ENCODE data around the gene VARS1. TPM values are rescaled to one million over a fixed set of nuclear protein-coding genes. Genes with fewer than 3 reads are reported as not detected.
A peak's percentile ranks its signal among the peaks of the same experiment; 100 is the strongest.
"Not testable (repeated sequence)": the region's sequence is repeated elsewhere in the genome, so short reads cannot be mapped to it uniquely, and the experiment has no call there.

Gene VARS1
- total RNA-seq, 2 experiments from 2014 or later: 85.0 to 100 TPM

GRCh38 chr6:31801031-31801927 is 5.7 kb upstream of the VARS1 start:
- CTCF ChIA-PET: interaction anchor here (1.0 to 1.5 kb wide), 3 partner anchors 10 to 17 kb away, joined by 3 to 4 read pairs (median 4); no protein-coding TSS in a partner anchor
- H3K27ac Mint-ChIP-seq, H3K9me3 Mint-ChIP-seq, DNase-seq, H3K4me3 Mint-ChIP-seq, POLR2A ChIA-PET, H3K27me3 Mint-ChIP-seq: not testable (repeated sequence)
- Mint-ChIP-seq H3K4me1 (peaks cover 53% of the 10 kb centered on the region), H3K36me3 (ENCODE audit: low read depth) (peaks cover 24% of the 10 kb centered on the region)

- DNase-seq: no peak
- peaks cover 40% of the 10 kb centered on the region for H3K4me1 Mint-ChIP-seq
- peaks cover 26% of the 10 kb centered on the region for H3K36me3 Mint-ChIP-seq (ENCODE audit: low read depth)
- no peak overlapping the region for H3K27ac Mint-ChIP-seq
- H3K27me3 Mint-ChIP-seq: no peaks in the 10 kb centered on the region
- ChIA-PET POLR2A (no interaction called here), CTCF (interaction anchor here (1.0 kb wide), 2 partner anchors 12 to 13 kb away, joined by 3 read pairs; no protein-coding TSS in a partner anchor)
- no peaks in the 10 kb centered on the region for H3K9me3 Mint-ChIP-seq
- no peak overlapping the region for H3K4me3 Mint-ChIP-seq
These were observed 4.2 kb upstream of the VARS1 start for GRCh38 chr6:31799781-31800180.

GRCh38 chr6:31797588-31797987 is 2.0 kb upstream of the VARS1 start:
- POLR2A ChIA-PET: interaction anchor here (0.7 kb wide), 1 partner anchor 120 kb away, joined by 6 read pairs; no protein-coding TSS in a partner anchor
- peaks cover 25% of the 10 kb centered on the region for H3K36me3 Mint-ChIP-seq (ENCODE audit: low read depth)
- DNase-seq: peak; percentile 64
- H3K27me3 Mint-ChIP-seq: no peaks in the 10 kb centered on the region
- CTCF ChIA-PET: interaction anchor here (0.6 to 2.9 kb wide), 3 partner anchors 10 to 53 kb away, joined by 3 to 29 read pairs (median 3); partner anchors contain the start of gene LSM2
- H3K4me3 Mint-ChIP-seq: peak overlapping the region; percentile 62
- H3K27ac Mint-ChIP-seq: peak overlapping the region; percentile 94
- peaks cover 46% of the 10 kb centered on the region for H3K4me1 Mint-ChIP-seq
- no peaks in the 10 kb centered on the region for H3K9me3 Mint-ChIP-seq

- peaks cover 20% of the 10 kb centered on the region for H3K36me3 Mint-ChIP-seq (ENCODE audit: low read depth)
- CTCF ChIA-PET: interaction anchor here (1.3 to 2.9 kb wide), 7 partner anchors 10 to 67 kb away, joined by 4 to 29 read pairs (median 7); partner anchors contain the start of gene LSM2
- POLR2A ChIA-PET: no interaction called here
- H3K9me3 Mint-ChIP-seq: no peaks in the 10 kb centered on the region
- H3K27ac Mint-ChIP-seq: peak overlapping the region; percentile 94
- H3K27me3 Mint-ChIP-seq: no peaks in the 10 kb centered on the region
- no peak for DNase-seq
- H3K4me3 Mint-ChIP-seq: peak overlapping the region; percentile 37
- peaks cover 50% of the 10 kb centered on the region for H3K4me1 Mint-ChIP-seq
These were observed 1.4 kb upstream of the VARS1 start for GRCh38 chr6:31796993-31797385.

- peak overlapping the region; percentile 98 for H3K27ac Mint-ChIP-seq
- no peak for DNase-seq
- H3K27me3 Mint-ChIP-seq: no peaks in the 10 kb centered on the region
- ChIA-PET CTCF (interaction anchor here (0.7 to 2.9 kb wide), 11 partner anchors 11 to 142 kb away, joined by 3 to 29 read pairs (median 7); partner anchors contain the start of genes BAG6, LSM2 and VWA7), POLR2A (interaction anchor here (0.6 to 1.1 kb wide), 3 partner anchors 20 to 59 kb away, joined by 3 read pairs; partner anchors contain the start of genes CLIC1, HSPA1A, HSPA1B and HSPA1L)
- peaks cover 28% of the 10 kb centered on the region for H3K36me3 Mint-ChIP-seq (ENCODE audit: low read depth)
- H3K4me3 Mint-ChIP-seq: peak overlapping the region; percentile 94
- H3K4me1 Mint-ChIP-seq: peaks cover 59% of the 10 kb centered on the region
- H3K9me3 Mint-ChIP-seq: no peaks in the 10 kb centered on the region
These were observed 511 bp downstream of the VARS1 start for GRCh38 chr6:31794866-31795615.

GRCh38 chr6:31794294-31794865 is 1.2 kb downstream of the VARS1 start:
- Mint-ChIP-seq H3K36me3 (ENCODE audit: low read depth) (peaks cover 33% of the 10 kb centered on the region), H3K27ac (peak overlapping the region; percentile 98), H3K4me1 (peaks cover 61% of the 10 kb centered on the region), H3K4me3 (peak overlapping the region; percentile 94), H3K27me3 (no peaks in the 10 kb centered on the region), H3K9me3 (no peaks in the 10 kb centered on the region)
- ChIA-PET POLR2A (interaction anchor here (0.6 kb wide), 1 partner anchor 33 kb away, joined by 3 read pairs; the partner anchor contains the start of gene HSPA1B), CTCF (interaction anchor here (0.7 to 2.6 kb wide), 4 partner anchors 12 to 25 kb away, joined by 4 to 13 read pairs (median 10); partner anchors contain the start of genes LSM2 and VWA7)
- no peak for DNase-seq

GRCh38 chr6:31793927-31794245 is 1.7 kb downstream of the VARS1 start:
- POLR2A ChIA-PET: interaction anchor here (0.7 kb wide), 1 partner anchor 13 kb away, joined by 4 read pairs; the partner anchor contains the start of gene LSM2
- H3K27me3 Mint-ChIP-seq, DNase-seq, H3K9me3 Mint-ChIP-seq: not testable (repeated sequence)
- Mint-ChIP-seq H3K4me1 (peaks cover 62% of the 10 kb centered on the region), H3K27ac (peak overlapping the region; percentile 98), H3K4me3 (peak overlapping the region; percentile 94), H3K36me3 (ENCODE audit: low read depth) (peaks cover 34% of the 10 kb centered on the region)
- CTCF ChIA-PET: interaction anchor here (2.6 kb wide), 1 partner anchor 14 kb away, joined by 13 read pairs; no protein-coding TSS in a partner anchor

GRCh38 chr6:31792761-31793171 is 2.8 kb downstream of the VARS1 start:
- H3K9me3 Mint-ChIP-seq: no peaks in the 10 kb centered on the region
- peaks cover 53% of the 10 kb centered on the region for H3K4me1 Mint-ChIP-seq
- H3K27me3 Mint-ChIP-seq: no peaks in the 10 kb centered on the region
- H3K4me3 Mint-ChIP-seq: no peak overlapping the region
- ChIA-PET CTCF (interaction anchor here (0.9 to 3.3 kb wide), 2 partner anchors 15 to 54 kb away, joined by 3 to 21 read pairs; partner anchors contain the start of gene MSH5), POLR2A (no interaction called here)
- H3K27ac Mint-ChIP-seq: no peak overlapping the region
- H3K36me3 Mint-ChIP-seq (ENCODE audit: low read depth): peaks cover 35% of the 10 kb centered on the region
- no peak for DNase-seq

- H3K36me3 Mint-ChIP-seq (ENCODE audit: low read depth): peaks cover 33% of the 10 kb centered on the region
- peak overlapping the region; percentile 46 for H3K27ac Mint-ChIP-seq
- no peaks in the 10 kb centered on the region for H3K27me3 Mint-ChIP-seq
- peaks cover 46% of the 10 kb centered on the region for H3K4me1 Mint-ChIP-seq
- DNase-seq: no peak
- ChIA-PET POLR2A (no interaction called here), CTCF (interaction anchor here (0.9 to 3.3 kb wide), 7 partner anchors 10 to 245 kb away, joined by 3 to 21 read pairs (median 3); partner anchors contain the start of genes ATP6V1G2, LSM2 and MSH5)
- no peaks in the 10 kb centered on the region for H3K9me3 Mint-ChIP-seq
- H3K4me3 Mint-ChIP-seq: no peak overlapping the region
These were observed 3.5 kb downstream of the VARS1 start for GRCh38 chr6:31792090-31792374.

GRCh38 chr6:31791324-31792089 is 4.0 kb downstream of the VARS1 start:
- peaks cover 35% of the 10 kb centered on the region for H3K36me3 Mint-ChIP-seq (ENCODE audit: low read depth)
- CTCF ChIA-PET: interaction anchor here (1.0 to 3.3 kb wide), 9 partner anchors 9 to 245 kb away, joined by 3 to 21 read pairs (median 3); partner anchors contain the start of genes ATP6V1G2, LSM2 and MSH5
- peak overlapping the region; percentile 72 for H3K27ac Mint-ChIP-seq
- H3K9me3 Mint-ChIP-seq: no peaks in the 10 kb centered on the region
- POLR2A ChIA-PET: no interaction called here
- peaks cover 41% of the 10 kb centered on the region for H3K4me1 Mint-ChIP-seq
- H3K27me3 Mint-ChIP-seq: no peaks in the 10 kb centered on the region
- DNase-seq: peak; percentile 41
- H3K4me3 Mint-ChIP-seq: no peak overlapping the region

- no peaks in the 10 kb centered on the region for H3K9me3 Mint-ChIP-seq
- H3K4me1 Mint-ChIP-seq: peaks cover 5% of the 10 kb centered on the region
- CTCF ChIA-PET: interaction anchor here (1.0 to 3.4 kb wide), 4 partner anchors 12 to 45 kb away, joined by 3 to 14 read pairs (median 4); partner anchors contain the start of genes LSM2 and MSH5
- no peak overlapping the region for H3K27ac Mint-ChIP-seq
- no peaks in the 10 kb centered on the region for H3K27me3 Mint-ChIP-seq
- DNase-seq: no peak
- POLR2A ChIA-PET: no interaction called here
- H3K36me3 Mint-ChIP-seq (ENCODE audit: low read depth): peaks cover 30% of the 10 kb centered on the region
- no peak overlapping the region for H3K4me3 Mint-ChIP-seq
These were observed 10.1 kb downstream of the VARS1 start for GRCh38 chr6:31785475-31785874.

Measured in activated CD4-positive, alpha-beta T cell treated with anti-CD3 and anti-CD28 coated beads, Interleukin-2, amount 10 ng/mL, durations not matched to agents 7 days and 5 days (primary cell).